Muscle of leg (tissue), 11 donors: Measurements from ENCODE around the gene DHX57. TPM values are rescaled to one million over a fixed set of nuclear protein-coding genes. Genes with fewer than 3 reads are reported as not detected.

Experiments used
- DNase-seq: peaks from one replicate; pipeline ENCODE4 v3.0.0; 2013
- H3K27ac ChIP-seq: one replicate; pipeline ENCODE4 v1.5.1; 2013; ENCODE audit warnings: mild to moderate bottlenecking, low read length, control low read depth
- H3K27me3 ChIP-seq: one replicate; pipeline ENCODE4 v1.6.1; 2013; ENCODE audit warnings: low read length; ENCODE audit not compliant: control insufficient read depth, insufficient read depth
- H3K36me3 ChIP-seq: one replicate; pipeline ENCODE4 v1.6.1; 2013; ENCODE audit warnings: low read length; ENCODE audit not compliant: control insufficient read depth, insufficient read depth
- H3K4me1 ChIP-seq: one replicate; pipeline ENCODE4 v1.6.1; 2013; ENCODE audit warnings: low read length; ENCODE audit not compliant: control insufficient read depth, insufficient read depth
- H3K4me3 ChIP-seq: one replicate; pipeline ENCODE4 v1.5.1; 2013; ENCODE audit warnings: low read length, control low read depth
- H3K9me3 ChIP-seq: replicated peaks from 2 replicates; pipeline ENCODE4 v1.6.1; 2013; ENCODE audit warnings: low read depth, low read length; ENCODE audit not compliant: control insufficient read depth
- WGBS: methylation state at CpG from one replicate; pipeline ENCODE4 v1.1.5; 2013; ENCODE audit warnings: missing lambda C conversion rate; ENCODE audit not compliant: insufficient coverage; 5-methylcytosine and 5-hydroxymethylcytosine counted together
- polyA plus RNA-seq, 8 donors: library from polyadenylated mRNA; unstranded; fragments of 120-200 nt; gene quantifications; one replicate each; pipeline versions ENCODE4 v1.2.1 to v1.2.3, GENCODE V29; 2013; ENCODE audit warnings: inconsistent platforms in 1 of 8, low replicate concordance in 1 of 8; ENCODE audit not compliant: insufficient read length in 8 of 8, insufficient read depth in 1 of 8
- total RNA-seq: library from RNA; stranded (reverse); fragments of 120-200 nt; gene quantifications from one replicate; pipeline ENCODE4 v1.2.4, GENCODE V29; 2013

Gene DHX57
- total and polyA plus RNA-seq, 9 donors: 16.9 to 24.8 (median 20.6) TPM

GRCh38 chr2:38900726-38901125 lies 25.0 kb upstream of the DHX57 start:
- no CpG with 5 or more reads among the region's 1 CpG for WGBS
- H3K27ac ChIP-seq: no peak overlapping the region
- no peaks in the 10 kb centered on the region for H3K4me1 ChIP-seq
- DNase-seq: no peak
- H3K4me3 ChIP-seq: no peak overlapping the region
- no peaks in the 10 kb centered on the region for H3K27me3 ChIP-seq
- no peaks in the 10 kb centered on the region for H3K36me3 ChIP-seq
- no peaks in the 10 kb centered on the region for H3K9me3 ChIP-seq

GRCh38 chr2:38898256-38898655 lies 22.5 kb upstream of the DHX57 start:
- DNase-seq: no peak
- Histone ChIP-seq H3K27me3 (no peaks in the 10 kb centered on the region), H3K4me3 (no peak overlapping the region), H3K27ac (no peak overlapping the region), H3K9me3 (no peaks in the 10 kb centered on the region), H3K4me1 (no peaks in the 10 kb centered on the region), H3K36me3 (no peaks in the 10 kb centered on the region)
- 100% methylated on average over 2 of the region's 5 CpGs for WGBS

- Histone ChIP-seq H3K27ac (no peak overlapping the region), H3K27me3 (no peaks in the 10 kb centered on the region), H3K4me1 (no peaks in the 10 kb centered on the region), H3K4me3 (no peak overlapping the region), H3K36me3 (no peaks in the 10 kb centered on the region), H3K9me3 (no peaks in the 10 kb centered on the region)
- DNase-seq: no peak
Observed at GRCh38 chr2:38892819-38893218, 17.1 kb upstream of the DHX57 start.

GRCh38 chr2:38889575-38889974 lies 13.8 kb upstream of the DHX57 start, which contains the start of gene ARHGEF33:
ARHGEF33 (plus strand) TSS chr2:38889875; CDS start chr2:38919448, 29,573 bp downstream.
- Histone ChIP-seq H3K27ac (no peak within 1 kb of the TSS), H3K4me3 (no peak within 1 kb of the TSS)

GRCh38 chr2:38889045-38889444 lies 13.3 kb upstream of the DHX57 start:
- H3K27me3 ChIP-seq: no peaks in the 10 kb centered on the region

More at GRCh38 chr2:38889575-38889974, 13.8 kb upstream of the DHX57 start, which contains the start of gene ARHGEF33:
- H3K27me3 ChIP-seq: no peaks in the 10 kb centered on the region
- no CpG with 5 or more reads among the region's 3 CpGs for WGBS
- no peaks in the 10 kb centered on the region for H3K9me3 ChIP-seq
- H3K36me3 ChIP-seq: no peaks in the 10 kb centered on the region
- no peak for DNase-seq
- no peaks in the 10 kb centered on the region for H3K4me1 ChIP-seq

GRCh38 chr2:38887902-38888554 lies 12.3 kb upstream of the DHX57 start:
- H3K36me3 ChIP-seq: no peaks in the 10 kb centered on the region
- WGBS: 86% methylated on average over 1 of the region's 1 CpG
- H3K4me3 ChIP-seq: no peak overlapping the region

More at GRCh38 chr2:38889045-38889444, 13.3 kb upstream of the DHX57 start:
- H3K27ac ChIP-seq: no peak overlapping the region
- H3K4me3 ChIP-seq: no peak overlapping the region
- H3K4me1 ChIP-seq: no peaks in the 10 kb centered on the region
- H3K36me3 ChIP-seq: no peaks in the 10 kb centered on the region
- H3K9me3 ChIP-seq: no peaks in the 10 kb centered on the region
- DNase-seq: no peak

GRCh38 chr2:38887347-38887746 lies 11.6 kb upstream of the DHX57 start:
- Histone ChIP-seq H3K9me3 (no peaks in the 10 kb centered on the region), H3K36me3 (no peaks in the 10 kb centered on the region), H3K4me1 (no peaks in the 10 kb centered on the region), H3K4me3 (no peak overlapping the region), H3K27me3 (no peaks in the 10 kb centered on the region), H3K27ac (no peak overlapping the region)
- no peak for DNase-seq
- no CpG with 5 or more reads among the region's 4 CpGs for WGBS

More at GRCh38 chr2:38887902-38888554, 12.3 kb upstream of the DHX57 start:
- H3K4me1 ChIP-seq: no peaks in the 10 kb centered on the region
- H3K9me3 ChIP-seq: no peaks in the 10 kb centered on the region
- no peak for DNase-seq
- H3K27me3 ChIP-seq: no peaks in the 10 kb centered on the region
- H3K27ac ChIP-seq: no peak overlapping the region

GRCh38 chr2:38886063-38886462 lies 10.3 kb upstream of the DHX57 start:
- no peak overlapping the region for H3K27ac ChIP-seq
- no peaks in the 10 kb centered on the region for H3K9me3 ChIP-seq
- DNase-seq: peak; percentile 2
- H3K36me3 ChIP-seq: no peaks in the 10 kb centered on the region
- H3K4me1 ChIP-seq: no peaks in the 10 kb centered on the region
- H3K4me3 ChIP-seq: no peak overlapping the region
- H3K27me3 ChIP-seq: no peaks in the 10 kb centered on the region

- 10% methylated on average over 2 of the region's 10 CpGs for WGBS
- DNase-seq: no peak
Observed at GRCh38 chr2:38876407-38876806, 673 bp upstream of the DHX57 start.

GRCh38 chr2:38875227-38875575 lies 533 bp downstream of the DHX57 start:
- peak; percentile 40 for DNase-seq
- WGBS: 0% methylated on average over 10 of the region's 10 CpGs
- H3K9me3 ChIP-seq: peaks cover 8% of the 10 kb centered on the region
- H3K27ac ChIP-seq: peak overlapping the region; percentile 85
- no peaks in the 10 kb centered on the region for H3K27me3 ChIP-seq
- peak overlapping the region; percentile 67 for H3K4me3 ChIP-seq
- H3K4me1 ChIP-seq: peaks cover 10% of the 10 kb centered on the region
- no peaks in the 10 kb centered on the region for H3K36me3 ChIP-seq

More at GRCh38 chr2:38876407-38876806, 673 bp upstream of the DHX57 start:
- Histone ChIP-seq H3K4me1 (peaks cover 10% of the 10 kb centered on the region), H3K9me3 (peaks cover 5% of the 10 kb centered on the region), H3K27me3 (no peaks in the 10 kb centered on the region), H3K27ac (no peak overlapping the region), H3K4me3 (peak overlapping the region; percentile 67), H3K36me3 (no peaks in the 10 kb centered on the region)

- Histone ChIP-seq H3K36me3 (no peaks in the 10 kb centered on the region), H3K27me3 (no peaks in the 10 kb centered on the region), H3K4me3 (no peak overlapping the region), H3K9me3 (peaks cover 15% of the 10 kb centered on the region), H3K4me1 (peaks cover 10% of the 10 kb centered on the region), H3K27ac (no peak overlapping the region)
- DNase-seq: no peak
- WGBS: 100% methylated on average over 1 of the region's 5 CpGs
Observed at GRCh38 chr2:38873763-38874162, 2.0 kb downstream of the DHX57 start.
